ENCODE results near the gene DAPK1.

GRCh38 chr9:87510252-87510683 is 12.6 kb downstream of the DAPK1 start:
- TF ChIP-seq CTCF (IDR thresholded peaks at IDR 0.05; ENCODE audit: poor library complexity): no peak
- no peak for TF ChIP-seq EZH2phosphoT487 (IDR thresholded peaks at IDR 0.05; ENCODE audit: low read depth, severe bottlenecking, unreplicated experiment)
- TF ChIP-seq EZH2 (IDR thresholded peaks at IDR 0.05; ENCODE audit: borderline replicate concordance): no peak
